ENCODE measurements around the gene NELL1.

DNA sequence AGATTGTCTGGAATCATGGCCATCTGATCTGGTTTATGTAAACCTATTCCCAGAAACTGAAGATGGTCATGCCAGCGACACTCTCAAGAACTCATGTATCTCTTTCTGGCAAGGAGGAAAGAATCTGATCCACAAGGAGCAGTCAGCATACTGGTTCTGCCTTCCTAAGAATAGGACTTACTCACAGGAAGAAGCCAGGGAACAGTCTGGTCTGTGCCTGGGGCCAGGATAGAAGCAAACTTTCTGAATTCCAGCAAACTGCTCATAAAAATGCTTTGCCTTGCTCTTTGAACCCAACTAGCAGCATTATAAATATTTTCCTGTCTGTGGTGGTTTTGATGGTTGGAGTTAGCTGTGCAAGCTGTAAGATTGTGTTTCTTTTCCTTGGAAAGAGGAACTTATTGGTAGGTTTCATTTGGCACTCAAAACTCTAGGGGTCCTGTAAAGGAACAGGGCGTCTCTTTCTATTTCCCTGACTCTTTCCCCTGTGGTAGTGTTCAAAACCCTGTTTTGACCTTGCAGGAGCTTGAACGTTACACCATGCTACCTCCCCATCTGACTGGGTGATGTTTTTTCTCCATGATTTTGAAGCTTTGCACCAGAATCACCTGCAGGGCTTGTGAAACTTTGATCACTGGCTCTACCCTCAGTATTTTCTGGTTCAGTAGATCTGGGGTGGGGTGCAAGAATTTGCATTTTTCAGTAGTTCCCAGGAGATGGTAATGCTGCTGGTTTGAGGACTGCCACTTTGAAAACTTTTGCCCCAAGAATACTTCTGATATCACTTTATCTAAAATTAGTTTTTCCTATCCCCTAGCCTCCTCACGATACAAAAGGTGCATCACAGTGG is 895.7 kb downstream of the NELL1 start:
- TF ChIP-seq, protein P1, sequence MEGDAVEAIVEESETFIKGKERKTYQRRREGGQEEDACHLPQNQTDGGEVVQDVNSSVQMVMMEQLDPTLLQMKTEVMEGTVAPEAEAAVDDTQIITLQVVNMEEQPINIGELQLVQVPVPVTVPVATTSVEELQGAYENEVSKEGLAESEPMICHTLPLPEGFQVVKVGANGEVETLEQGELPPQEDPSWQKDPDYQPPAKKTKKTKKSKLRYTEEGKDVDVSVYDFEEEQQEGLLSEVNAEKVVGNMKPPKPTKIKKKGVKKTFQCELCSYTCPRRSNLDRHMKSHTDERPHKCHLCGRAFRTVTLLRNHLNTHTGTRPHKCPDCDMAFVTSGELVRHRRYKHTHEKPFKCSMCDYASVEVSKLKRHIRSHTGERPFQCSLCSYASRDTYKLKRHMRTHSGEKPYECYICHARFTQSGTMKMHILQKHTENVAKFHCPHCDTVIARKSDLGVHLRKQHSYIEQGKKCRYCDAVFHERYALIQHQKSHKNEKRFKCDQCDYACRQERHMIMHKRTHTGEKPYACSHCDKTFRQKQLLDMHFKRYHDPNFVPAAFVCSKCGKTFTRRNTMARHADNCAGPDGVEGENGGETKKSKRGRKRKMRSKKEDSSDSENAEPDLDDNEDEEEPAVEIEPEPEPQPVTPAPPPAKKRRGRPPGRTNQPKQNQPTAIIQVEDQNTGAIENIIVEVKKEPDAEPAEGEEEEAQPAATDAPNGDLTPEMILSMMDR (conservative IDR thresholded peaks at IDR 0.05 in 1 of 2, IDR thresholded peaks at IDR 0.05 in 1 of 2; ENCODE audit: extremely low read depth in 1 of 2, insufficient read depth in 1 of 2, low read depth in 1 of 2, low read length in 2 of 2), result no peak
- no peak for TF ChIP-seq EZH2 (IDR thresholded peaks at IDR 0.05; ENCODE audit: borderline replicate concordance, low read length)

Measured in mammary epithelial cell (primary cell).